NCI-H187 (cell line): Measurements from ENCODE around the gene WDR64.
"Not testable (repeated sequence)": the region's sequence is repeated elsewhere in the genome, so short reads cannot be mapped to it uniquely, and the experiment has no call there.

Experiments used
- DNase-seq, 2 experiments: peaks; one replicate each; lab custom pipeline; 2025; lab: John Stamatoyannopoulos, UW

WDR64 gene

GRCh38 chr1:241799416-241799815 is 147.3 kb downstream of the WDR64 start:
- DNase-seq: no peak

GRCh38 chr1:241800640-241801039 is 148.6 kb downstream of the WDR64 start:
- DNase-seq: no peak

- DNase-seq: no peak
These were observed 150.8 kb downstream of the WDR64 start for GRCh38 chr1:241802863-241803262.

GRCh38 chr1:241804706-241805105 is 152.6 kb downstream of the WDR64 start:
- not testable (repeated sequence) for DNase-seq

GRCh38 chr1:241808265-241808664 is 156.2 kb downstream of the WDR64 start:
- no peak for DNase-seq

GRCh38 chr1:241810769-241811405 is 158.8 kb downstream of the WDR64 start:
- no peak for DNase-seq

- no peak for DNase-seq
These were observed 161.8 kb downstream of the WDR64 start for GRCh38 chr1:241813768-241814320.

GRCh38 chr1:241816008-241816407 is 163.9 kb downstream of the WDR64 start:
- DNase-seq: no peak

- DNase-seq: no peak
These were observed 165.3 kb downstream of the WDR64 start for GRCh38 chr1:241817331-241817792.

- DNase-seq: no peak
These were observed 166.0 kb downstream of the WDR64 start for GRCh38 chr1:241817956-241818612.

- no peak for DNase-seq
These were observed 167.3 kb downstream of the WDR64 start for GRCh38 chr1:241819340-241819866.

GRCh38 chr1:241821363-241821762 is 169.3 kb downstream of the WDR64 start:
- DNase-seq: no peak

- DNase-seq: no peak
These were observed 170.8 kb downstream of the WDR64 start for GRCh38 chr1:241822846-241823245.

- no peak for DNase-seq
These were observed 171.8 kb downstream of the WDR64 start for GRCh38 chr1:241823925-241824324.

- no peak for DNase-seq
These were observed 173.5 kb downstream of the WDR64 start for GRCh38 chr1:241825581-241825980.

GRCh38 chr1:241826613-241827012 is 174.5 kb downstream of the WDR64 start:
- not testable (repeated sequence) for DNase-seq

GRCh38 chr1:241827264-241827663 is 175.2 kb downstream of the WDR64 start:
- DNase-seq: no peak

- DNase-seq: no peak
These were observed 176.5 kb downstream of the WDR64 start for GRCh38 chr1:241828463-241829021.

GRCh38 chr1:241829468-241829867 is 177.4 kb downstream of the WDR64 start:
- no peak for DNase-seq

- no peak for DNase-seq
These were observed 182.8 kb downstream of the WDR64 start for GRCh38 chr1:241834733-241835377.

GRCh38 chr1:241836941-241837340 is 184.9 kb downstream of the WDR64 start:
- DNase-seq: no peak

GRCh38 chr1:241837416-241837815 is 185.3 kb downstream of the WDR64 start:
- DNase-seq: no peak
